ENCODE measurements around the gene F8A1. TPM values are rescaled to one million over a fixed set of nuclear protein-coding genes. Genes with fewer than 3 reads are reported as not detected.
"Not testable (repeated sequence)": the region's sequence is repeated elsewhere in the genome, so short reads cannot be mapped to it uniquely, and the experiment has no call there.

F8A1 gene
- total and polyA plus RNA-seq, 11 donors, result 10.2 to 35.7 (median 21.5) TPM

DNA sequence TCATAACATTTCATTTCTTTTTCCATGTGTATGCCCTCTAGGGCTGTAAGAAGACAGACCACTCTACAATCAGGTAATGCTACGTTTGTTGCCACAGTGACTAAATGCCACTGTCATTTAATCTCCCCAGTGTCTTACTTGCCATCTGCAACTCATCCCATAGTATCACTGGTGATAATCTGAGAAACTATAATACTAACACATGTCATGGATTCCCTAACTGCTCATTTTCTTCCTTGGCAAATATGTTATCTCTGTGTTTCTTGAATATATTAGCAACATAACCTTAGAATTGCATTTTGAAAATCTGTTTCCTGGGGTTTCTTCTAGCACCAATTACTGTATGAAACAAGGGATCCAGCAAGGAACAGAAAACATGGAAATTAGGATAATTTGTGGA is 6.1 kb downstream of the F8A1 start:
- Histone ChIP-seq H3K9me3 (no peaks in the 10 kb centered on the region), H3K4me1 (peaks cover 0 to 7% (median 0%) of the 10 kb centered on the region in 12 donors), H3K36me3 (peaks cover 0 to 19% (median 0%) of the 10 kb centered on the region in 9 donors), H3K27ac (no peak overlapping the region), H3K27me3 (no peaks in the 10 kb centered on the region), H3K4me3 (no peak overlapping the region)
- DNase-seq (no peak), ATAC-seq (no peak)
- intact Hi-C loops (cut with DNase I), result no loop called here
- no peak for TF ChIP-seq POLR2A (IDR thresholded peaks at IDR 0.05)
- TF ChIP-seq, protein P1, sequence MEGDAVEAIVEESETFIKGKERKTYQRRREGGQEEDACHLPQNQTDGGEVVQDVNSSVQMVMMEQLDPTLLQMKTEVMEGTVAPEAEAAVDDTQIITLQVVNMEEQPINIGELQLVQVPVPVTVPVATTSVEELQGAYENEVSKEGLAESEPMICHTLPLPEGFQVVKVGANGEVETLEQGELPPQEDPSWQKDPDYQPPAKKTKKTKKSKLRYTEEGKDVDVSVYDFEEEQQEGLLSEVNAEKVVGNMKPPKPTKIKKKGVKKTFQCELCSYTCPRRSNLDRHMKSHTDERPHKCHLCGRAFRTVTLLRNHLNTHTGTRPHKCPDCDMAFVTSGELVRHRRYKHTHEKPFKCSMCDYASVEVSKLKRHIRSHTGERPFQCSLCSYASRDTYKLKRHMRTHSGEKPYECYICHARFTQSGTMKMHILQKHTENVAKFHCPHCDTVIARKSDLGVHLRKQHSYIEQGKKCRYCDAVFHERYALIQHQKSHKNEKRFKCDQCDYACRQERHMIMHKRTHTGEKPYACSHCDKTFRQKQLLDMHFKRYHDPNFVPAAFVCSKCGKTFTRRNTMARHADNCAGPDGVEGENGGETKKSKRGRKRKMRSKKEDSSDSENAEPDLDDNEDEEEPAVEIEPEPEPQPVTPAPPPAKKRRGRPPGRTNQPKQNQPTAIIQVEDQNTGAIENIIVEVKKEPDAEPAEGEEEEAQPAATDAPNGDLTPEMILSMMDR (IDR thresholded peaks at IDR 0.05), result no peak
- 47 to 94% (median 74%) methylated on average over 1 of the region's 1 CpG for WGBS, 4 donors

DNA sequence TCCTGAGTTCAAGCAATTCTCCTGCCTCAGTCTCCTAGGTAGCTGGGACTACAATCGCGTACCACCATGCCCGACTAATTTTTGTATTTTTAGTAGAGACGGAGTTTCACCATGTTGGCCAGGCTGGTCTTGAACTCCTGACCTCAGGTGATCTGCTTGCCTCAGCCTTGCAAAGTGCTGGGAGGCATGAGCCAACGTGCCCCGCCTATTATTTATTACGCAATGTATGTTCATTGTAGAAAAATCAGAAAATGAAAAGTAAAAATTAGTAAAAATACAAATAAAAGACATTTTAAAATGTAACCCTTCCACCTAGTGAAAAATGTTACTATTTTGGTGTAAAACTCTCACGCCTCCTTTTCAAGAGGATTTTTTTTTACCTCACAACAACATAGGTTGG is 14.2 kb downstream of the F8A1 start:
- no peak overlapping the region for H3K4me3 ChIP-seq
- no peak overlapping the region for H3K27ac ChIP-seq
- WGBS, 4 donors, result 80 to 94% (median 88%) methylated on average over 8 of the region's 8 CpGs
- H3K4me1 ChIP-seq, result no peaks in the 10 kb centered on the region
- H3K27me3 ChIP-seq, result peaks cover 0 to 4% (median 0%) of the 10 kb centered on the region in 9 donors
- DNase-seq, result no peak
- TF ChIP-seq, protein P1 (IDR thresholded peaks at IDR 0.05), result no peak
- TF ChIP-seq POLR2A (IDR thresholded peaks at IDR 0.05), result no peak
- intact Hi-C loops (cut with DNase I), result no loop called here
- no peak for ATAC-seq
- H3K9me3 ChIP-seq, result no peaks in the 10 kb centered on the region
- H3K36me3 ChIP-seq, result peaks cover 0 to 24% (median 0%) of the 10 kb centered on the region in 9 donors

DNA sequence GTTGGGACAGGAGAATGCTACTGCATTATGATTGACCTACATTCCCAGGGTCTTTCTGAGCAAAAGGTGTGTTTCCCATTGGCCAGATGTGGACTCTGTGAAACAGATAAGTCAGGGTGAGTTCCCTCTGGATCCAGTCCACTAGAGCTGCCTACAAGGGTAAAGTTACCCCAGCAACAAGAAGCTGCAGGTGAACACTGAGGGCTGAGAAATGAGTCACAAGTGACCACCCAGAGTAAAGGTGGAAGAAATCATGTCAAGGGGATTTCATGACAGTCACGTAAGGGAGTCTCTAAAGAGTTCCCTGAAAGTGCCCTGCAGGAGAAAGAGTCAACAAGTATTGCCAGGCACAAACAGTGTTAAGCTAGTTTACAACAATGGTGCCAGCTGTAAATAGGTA is 16.3 kb downstream of the F8A1 start:
- no peak overlapping the region for H3K4me3 ChIP-seq
- no peak overlapping the region for H3K27ac ChIP-seq
- H3K36me3 ChIP-seq, result peaks cover 0 to 19% (median 0%) of the 10 kb centered on the region in 9 donors
- no peak for DNase-seq
- TF ChIP-seq, protein P1 (IDR thresholded peaks at IDR 0.05), result no peak
- no peak for TF ChIP-seq POLR2A (IDR thresholded peaks at IDR 0.05)
- no peak for ATAC-seq
- H3K9me3 ChIP-seq, result no peaks in the 10 kb centered on the region
- no peaks in the 10 kb centered on the region for H3K4me1 ChIP-seq
- peaks cover 0 to 4% (median 0%) of the 10 kb centered on the region in 9 donors for H3K27me3 ChIP-seq
- 41 to 100% (median 87%) methylated on average over 1 of the region's 1 CpG for WGBS, 4 donors
- intact Hi-C loops (cut with DNase I), result no loop called here

DNA sequence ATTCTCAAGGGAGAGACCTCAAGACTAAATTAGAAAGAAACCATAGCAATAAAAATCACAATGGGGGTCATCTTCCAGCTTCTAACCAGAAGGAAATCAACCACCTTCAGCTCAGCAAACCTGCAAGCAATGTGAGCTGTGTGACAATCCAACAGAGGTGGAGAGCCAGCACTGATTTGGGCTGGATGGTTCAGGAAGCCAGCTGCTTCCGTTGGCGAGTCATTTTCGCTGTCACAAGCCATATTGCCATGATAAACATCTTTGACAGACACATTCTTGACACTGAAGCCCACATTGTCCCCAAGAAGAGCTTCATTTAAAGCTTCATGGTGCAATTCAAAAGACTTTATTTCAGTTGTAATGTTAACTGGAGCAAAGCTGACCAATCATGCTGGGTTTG is 22.7 kb downstream of the F8A1 start:
- Histone ChIP-seq H3K9me3 (peaks cover 0 to 19% (median 4%) of the 10 kb centered on the region in 12 donors), H3K27me3 (no peaks in the 10 kb centered on the region), H3K4me1 (no peaks in the 10 kb centered on the region), H3K36me3 (peaks cover 0 to 4% (median 0%) of the 10 kb centered on the region in 9 donors), H3K27ac (no peak overlapping the region), H3K4me3 (no peak overlapping the region)
- TF ChIP-seq, protein P1 (IDR thresholded peaks at IDR 0.05), result no peak
- TF ChIP-seq POLR2A (IDR thresholded peaks at IDR 0.05), result no peak
- intact Hi-C loops (cut with DNase I), result no loop called here
- DNase-seq (no peak), ATAC-seq (no peak)
- WGBS, 4 donors, result 71 to 78% (median 75%) methylated on average over 3 of the region's 3 CpGs

DNA sequence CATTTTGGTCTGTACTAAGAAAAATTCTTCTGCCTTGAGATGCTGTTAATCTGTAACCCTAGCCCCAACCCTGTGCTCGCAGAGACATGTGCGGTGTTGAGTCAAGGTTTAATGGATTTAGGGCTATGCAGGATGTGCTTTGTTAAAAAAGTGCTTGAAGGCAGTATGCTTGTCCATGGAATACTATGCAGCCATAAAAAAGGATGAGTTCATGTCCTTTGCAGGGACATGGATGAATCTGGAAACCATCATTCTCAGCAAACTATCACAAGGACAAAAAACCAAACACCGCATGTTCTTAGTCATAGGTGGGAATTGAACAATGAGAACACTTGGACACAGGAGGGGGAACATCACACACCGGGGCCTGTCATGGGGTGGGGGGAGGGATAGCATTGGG is 23.9 kb downstream of the F8A1 start:
- H3K27ac ChIP-seq; H3K36me3 ChIP-seq; H3K4me3 ChIP-seq; intact Hi-C loops (cut with DNase I); ATAC-seq; DNase-seq; H3K4me1 ChIP-seq; H3K27me3 ChIP-seq: not testable (repeated sequence)
- 91 to 96% (median 95%) methylated on average over 4 of the region's 4 CpGs for WGBS, 4 donors
- H3K9me3 ChIP-seq, result peaks cover 0 to 19% (median 4%) of the 10 kb centered on the region in 12 donors

DNA sequence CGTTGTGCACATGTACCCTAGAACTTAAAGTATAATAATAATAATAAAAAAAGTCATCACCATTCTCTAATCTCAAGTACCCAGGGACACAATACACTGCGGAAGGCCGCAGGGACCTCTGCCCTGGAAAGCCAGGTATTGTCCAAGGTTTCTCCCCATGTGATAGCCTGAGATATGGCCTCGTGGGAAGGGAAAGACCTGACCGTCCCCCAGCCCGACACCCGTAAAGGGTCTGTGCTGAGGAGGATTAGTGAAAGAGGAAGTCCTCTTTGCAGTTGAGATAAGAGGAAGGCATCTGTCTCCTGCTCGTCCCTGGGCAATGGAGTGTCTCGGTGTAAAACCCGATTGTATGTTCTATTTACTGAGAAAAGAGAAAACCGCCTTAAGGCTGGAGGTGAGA is 24.4 kb downstream of the F8A1 start:
- peaks cover 0 to 19% (median 4%) of the 10 kb centered on the region in 12 donors for H3K9me3 ChIP-seq
- intact Hi-C loops (cut with DNase I); ATAC-seq; DNase-seq; H3K4me1 ChIP-seq; H3K36me3 ChIP-seq; H3K27me3 ChIP-seq; H3K27ac ChIP-seq; H3K4me3 ChIP-seq: not testable (repeated sequence)
- WGBS, 4 donors, result 73 to 86% (median 82%) methylated on average over 11 of the region's 11 CpGs

Measured in heart left ventricle (tissue), 16 donors.